GM19351 (cell line): Measurements from ENCODE around the gene RER1.

Experiments
- ATAC-seq: cut with Tn5 transposase; IDR thresholded peaks from one replicate; pipeline ENCODE4 v1.9.1; 2021; ENCODE audit warnings: mild to moderate bottlenecking, moderate library complexity; ENCODE audit not compliant: unreplicated experiment

RER1 gene

DNA sequence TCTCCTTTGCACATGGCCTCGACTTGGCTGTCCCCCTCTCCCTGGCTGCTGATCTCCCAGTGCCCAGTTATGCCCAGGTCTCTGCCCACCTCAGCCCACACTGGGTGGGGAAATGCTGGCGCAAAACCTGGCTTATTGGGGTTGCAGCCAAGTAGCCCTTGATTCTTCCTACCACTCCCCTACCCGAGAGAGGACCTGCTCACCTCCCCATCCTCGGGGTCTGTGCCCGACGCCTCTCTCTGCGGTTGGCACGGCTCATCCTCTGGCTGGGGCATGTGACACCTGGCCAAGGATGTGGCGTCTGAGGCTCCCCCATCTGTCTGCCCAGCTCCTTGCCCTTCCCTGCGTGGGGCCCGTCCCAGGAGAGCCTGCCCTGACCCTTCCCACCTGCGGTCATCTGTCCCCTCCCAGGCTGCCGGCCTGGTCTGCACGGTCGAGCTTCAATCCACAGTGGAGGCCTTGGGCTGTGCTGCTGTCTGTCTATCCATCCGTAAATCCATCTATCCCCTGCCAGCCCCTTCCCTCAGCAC, 27.2 kb downstream of the RER1 start:
- no peak for ATAC-seq

DNA sequence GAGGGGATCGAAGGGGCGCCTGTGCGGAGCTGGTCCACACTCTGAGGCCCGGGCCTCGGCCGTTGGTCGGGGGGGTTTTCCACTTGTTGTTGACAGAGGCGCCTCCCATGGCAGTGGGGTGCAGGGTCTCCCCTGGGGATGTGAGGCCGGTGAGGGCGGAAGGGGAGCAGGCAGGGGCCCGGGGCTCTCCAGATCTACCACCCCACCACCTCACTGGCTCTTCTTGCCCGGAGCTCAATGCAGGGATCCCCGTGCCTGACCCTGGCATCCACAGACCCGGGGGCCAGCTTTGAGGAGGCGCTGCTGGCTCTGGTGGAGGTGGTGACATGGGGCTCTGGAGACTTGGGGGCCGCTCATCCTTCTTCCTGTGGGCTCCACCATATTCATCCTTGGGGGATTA, 27.8 kb downstream of the RER1 start:
- no peak for ATAC-seq

DNA sequence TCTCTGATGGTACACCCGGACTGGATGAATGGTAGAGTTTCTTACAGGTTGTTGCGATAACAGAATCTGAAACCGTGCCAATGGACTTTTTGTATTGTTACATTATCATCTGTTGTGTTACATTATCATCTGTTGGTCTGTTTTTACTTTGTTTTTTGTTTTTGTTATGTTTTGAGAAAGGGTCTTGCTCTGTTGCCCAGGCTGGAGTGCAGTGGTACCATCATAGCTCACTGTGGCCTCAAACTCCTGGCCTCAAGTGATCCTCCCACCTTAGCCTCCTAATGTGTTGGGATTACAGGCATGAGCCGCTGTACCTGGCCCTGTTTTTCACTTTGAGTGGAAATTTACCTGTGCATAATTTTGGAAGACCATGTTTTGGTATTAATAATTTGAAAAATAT, 30.9 kb downstream of the RER1 start:
- no peak for ATAC-seq

DNA sequence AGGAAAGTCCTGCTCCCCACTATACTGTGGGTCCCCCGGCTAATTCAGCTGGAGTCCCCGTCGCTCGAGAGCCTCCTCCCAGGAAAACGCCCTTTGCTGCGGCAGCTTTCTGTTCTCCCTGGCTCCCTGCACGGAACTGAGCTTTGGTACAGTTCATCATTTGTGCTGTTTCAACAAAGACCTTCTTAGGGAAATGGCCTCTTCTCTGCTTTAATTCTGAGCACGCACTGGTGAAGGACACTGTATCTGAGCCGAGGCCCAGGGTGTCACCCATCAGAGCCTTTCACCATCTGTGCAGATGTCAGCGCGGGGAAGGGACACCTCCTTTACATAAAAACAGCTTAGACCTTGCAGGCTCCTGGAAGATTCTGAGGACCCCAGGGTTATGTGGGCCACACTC, 34.3 kb downstream of the RER1 start:
- ATAC-seq: no peak

DNA sequence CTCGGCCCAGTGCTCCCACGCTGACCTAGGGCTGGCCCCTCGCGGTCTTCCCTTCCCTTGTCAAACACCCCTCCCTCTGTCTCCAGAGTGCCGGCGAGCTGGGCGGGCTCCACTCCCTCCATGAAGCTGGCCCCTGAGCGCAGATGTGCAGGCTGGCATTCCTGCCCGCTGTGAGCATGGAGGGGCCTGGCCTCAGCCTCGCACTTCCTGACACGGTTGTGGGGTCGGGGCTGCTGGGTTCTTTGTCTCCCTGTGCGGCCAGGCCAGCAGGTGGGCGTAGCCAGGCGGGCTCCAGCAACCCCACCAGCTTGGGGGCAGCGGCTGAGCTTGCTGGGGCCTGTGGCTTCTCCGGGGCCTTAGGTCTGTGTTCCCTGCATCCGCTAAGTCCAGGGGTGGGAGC, 34.9 kb downstream of the RER1 start:
- no peak for ATAC-seq

DNA sequence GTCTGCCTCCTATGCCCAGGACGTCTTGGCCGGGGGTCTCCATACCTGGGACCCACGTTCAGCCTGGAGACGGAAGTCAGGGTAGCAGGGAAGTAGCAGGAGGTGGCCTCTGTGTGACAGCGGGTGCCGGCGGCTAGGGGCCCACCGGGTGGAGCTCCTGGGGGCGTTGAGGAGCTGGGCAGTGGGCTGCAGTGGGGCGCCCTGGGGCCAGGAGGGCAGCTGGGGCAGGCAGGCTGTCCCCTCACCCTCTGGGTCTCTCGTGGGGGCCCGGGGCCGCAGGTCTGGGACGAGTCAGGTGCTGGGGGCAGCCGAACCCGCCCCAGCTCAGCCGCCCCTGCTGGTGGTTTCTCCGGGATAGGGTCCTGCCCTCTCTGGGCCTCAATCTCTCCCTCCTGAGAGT, 35.4 kb downstream of the RER1 start:
- ATAC-seq: no peak

DNA sequence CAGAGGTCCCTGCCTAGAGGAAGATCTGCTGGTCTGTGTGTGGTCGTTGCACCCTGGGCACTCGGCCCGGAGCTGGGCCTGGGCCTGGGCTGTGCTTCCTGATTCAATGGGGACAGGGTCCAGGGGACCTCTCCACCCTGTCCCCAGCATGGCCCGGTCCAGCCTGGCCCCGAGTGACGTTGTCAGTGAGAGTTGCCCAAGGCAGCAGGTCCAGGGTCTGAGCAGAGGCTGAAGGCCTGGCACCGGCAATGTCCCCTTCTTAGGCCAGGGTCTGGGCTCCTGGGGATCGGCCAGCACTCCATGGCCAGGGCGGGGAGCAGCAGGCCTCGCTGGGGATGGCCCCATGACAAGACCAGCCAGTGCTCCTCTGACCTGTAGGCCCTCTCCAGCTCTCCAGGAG, 36.3 kb downstream of the RER1 start:
- no peak for ATAC-seq

DNA sequence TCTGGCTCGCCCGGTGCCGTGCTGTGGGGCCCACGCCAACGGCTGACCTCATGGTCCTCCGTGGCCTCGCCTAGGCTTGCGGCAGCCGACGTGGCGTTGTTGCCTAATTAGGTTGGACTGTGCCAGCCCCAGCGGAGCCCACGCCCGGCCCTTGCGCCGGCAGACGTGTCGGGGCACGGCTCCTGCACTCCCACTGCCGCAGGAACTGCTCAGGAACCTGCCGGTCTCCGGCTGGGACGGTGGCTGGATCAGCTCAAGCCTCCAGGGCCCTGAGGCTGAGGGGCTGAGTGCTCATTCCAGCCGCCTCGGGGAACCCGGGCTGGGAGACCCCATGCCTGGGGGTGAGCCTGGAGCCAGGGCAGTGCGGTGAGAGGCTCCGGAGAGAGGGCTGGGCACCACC, 36.8 kb downstream of the RER1 start:
- no peak for ATAC-seq

DNA sequence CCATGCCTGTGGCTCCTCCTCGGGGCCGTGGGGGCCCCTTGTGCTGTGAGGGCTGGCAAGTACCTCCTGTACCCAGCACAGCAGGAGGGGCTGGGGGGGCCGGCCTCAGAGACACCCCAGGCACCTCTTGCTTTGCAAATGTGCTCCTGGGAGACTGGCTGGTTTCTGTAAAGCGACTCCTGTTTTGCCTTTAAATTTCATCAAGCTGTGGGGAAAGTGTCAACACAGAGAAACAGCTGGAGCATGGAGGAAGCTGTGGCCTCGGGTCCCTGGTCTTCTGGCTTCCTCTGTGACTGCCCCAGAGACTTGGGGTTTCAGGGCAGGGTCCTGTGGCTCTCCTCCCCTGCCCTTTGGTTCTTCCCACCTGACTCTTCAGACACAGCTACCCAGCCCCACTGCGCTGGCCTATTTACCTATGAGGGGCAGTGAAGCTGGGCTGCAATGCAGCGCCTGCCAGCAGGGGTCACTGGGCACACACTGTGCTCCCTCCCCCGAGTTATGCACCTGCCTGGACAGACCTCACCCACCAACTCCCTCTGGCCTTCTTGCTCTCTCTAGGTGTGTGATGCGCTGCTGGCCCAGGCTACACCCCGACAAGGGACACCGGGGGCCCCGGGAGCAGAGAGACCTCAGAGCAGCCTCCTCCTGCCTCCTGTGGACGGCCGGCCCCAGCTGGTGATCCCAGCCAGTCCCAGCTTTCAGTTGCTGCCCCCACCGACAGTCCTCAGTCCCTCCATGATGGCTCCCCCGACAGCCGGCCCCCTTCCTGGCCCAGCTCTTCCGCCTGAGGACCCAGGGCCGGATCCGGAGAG, 38.3 kb downstream of the RER1 start:
- no peak for ATAC-seq

DNA sequence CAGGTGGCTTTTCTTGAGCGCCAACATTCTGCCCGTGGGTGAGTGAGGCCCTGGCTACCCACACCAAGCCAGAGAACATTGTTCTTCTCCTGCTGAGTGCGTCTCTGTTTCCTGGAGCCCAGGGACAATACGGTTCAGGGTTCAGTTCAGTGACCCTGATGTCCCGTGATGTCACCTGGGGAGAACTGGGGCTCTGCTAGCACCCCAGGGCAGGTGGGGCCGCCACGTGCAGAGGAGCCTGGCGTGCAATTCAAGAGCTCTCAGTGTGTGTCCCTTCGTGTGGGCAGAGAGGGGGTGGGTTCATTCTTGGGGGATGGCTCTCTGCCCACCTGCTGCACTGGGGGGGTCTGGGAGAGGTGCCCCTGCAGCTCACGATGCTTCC, 38.9 kb downstream of the RER1 start:
- no peak for ATAC-seq

DNA sequence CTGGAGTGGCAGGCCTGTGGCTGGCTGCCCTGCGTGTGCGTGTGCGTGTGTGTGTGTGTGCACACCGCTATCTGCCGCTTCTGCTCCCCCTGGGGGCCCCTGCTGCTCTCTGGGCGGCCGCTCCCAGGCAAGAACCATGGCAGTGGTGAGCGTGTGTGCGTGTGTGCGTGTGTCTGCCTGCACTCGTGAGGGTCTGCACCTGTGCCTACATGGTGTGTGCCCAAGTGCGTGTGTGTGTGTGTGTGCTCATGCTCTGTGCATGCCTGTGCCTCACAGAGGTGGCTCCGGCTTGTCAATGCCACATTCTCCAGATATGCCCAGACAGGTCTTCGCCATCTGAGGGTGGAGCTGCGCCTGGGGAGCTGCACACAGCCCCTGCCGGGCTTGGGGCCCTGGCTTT, 39.5 kb downstream of the RER1 start:
- ATAC-seq: no peak

DNA sequence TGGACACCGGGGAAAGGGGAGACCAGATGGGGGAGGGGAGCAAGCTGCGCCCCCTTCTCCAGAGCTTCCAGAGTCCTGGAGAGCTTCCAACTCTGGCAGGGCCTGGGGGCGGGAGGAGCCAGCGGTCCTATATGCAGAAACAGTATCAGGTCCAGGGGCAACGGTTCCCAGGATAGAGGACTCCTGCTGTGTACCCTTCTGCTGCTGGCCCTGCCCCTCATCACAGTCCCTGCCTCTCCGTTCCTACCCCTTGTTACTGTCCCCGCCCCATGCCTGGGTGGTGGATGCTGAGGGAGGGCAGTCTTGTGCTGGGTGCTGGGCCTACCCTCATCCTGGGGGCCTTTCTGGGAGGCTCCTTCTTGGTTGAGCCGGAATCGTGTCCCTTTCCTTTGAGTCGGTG, 39.9 kb downstream of the RER1 start:
- ATAC-seq: no peak

DNA sequence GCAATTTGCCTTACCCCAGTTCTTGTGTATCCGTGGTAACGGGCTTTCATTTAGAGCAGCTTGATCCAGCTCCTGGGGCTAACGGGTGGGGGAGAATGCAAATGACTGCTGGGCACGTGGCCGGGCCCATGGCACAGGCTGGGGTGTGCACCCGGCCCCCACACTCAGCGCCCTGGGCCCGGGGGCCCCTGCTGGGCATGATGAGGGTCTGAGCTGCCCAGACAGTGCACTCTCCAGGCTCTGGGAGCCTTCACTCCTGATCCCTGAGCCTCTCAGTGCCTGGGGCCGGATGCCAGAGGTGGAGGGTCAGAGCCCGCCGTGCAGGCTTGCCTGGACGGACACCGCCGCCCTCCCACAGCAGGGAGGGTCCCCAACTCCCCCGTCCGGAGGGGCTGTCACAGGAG, 40.8 kb downstream of the RER1 start:
- no peak for ATAC-seq

DNA sequence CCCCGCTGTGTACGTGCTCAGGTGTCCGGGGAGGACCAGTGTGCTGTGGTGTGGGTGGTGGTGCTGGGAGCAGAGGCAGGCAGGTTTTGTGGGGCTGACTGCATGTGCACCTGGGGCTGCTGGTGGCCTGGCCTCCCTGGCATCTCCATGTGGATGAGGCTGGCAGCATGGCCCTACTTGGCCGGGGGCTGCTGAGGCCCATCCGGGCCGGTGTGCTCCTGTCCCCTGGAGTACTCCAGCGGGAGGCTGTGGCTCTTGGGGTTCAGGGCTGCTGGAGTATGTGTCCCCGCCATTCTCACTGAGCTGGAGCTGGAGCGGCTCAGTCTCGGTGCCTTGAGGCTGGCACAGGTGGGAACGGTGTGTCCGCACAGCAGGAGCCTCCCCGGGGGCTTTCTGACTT, 41.6 kb downstream of the RER1 start:
- ATAC-seq: no peak

DNA sequence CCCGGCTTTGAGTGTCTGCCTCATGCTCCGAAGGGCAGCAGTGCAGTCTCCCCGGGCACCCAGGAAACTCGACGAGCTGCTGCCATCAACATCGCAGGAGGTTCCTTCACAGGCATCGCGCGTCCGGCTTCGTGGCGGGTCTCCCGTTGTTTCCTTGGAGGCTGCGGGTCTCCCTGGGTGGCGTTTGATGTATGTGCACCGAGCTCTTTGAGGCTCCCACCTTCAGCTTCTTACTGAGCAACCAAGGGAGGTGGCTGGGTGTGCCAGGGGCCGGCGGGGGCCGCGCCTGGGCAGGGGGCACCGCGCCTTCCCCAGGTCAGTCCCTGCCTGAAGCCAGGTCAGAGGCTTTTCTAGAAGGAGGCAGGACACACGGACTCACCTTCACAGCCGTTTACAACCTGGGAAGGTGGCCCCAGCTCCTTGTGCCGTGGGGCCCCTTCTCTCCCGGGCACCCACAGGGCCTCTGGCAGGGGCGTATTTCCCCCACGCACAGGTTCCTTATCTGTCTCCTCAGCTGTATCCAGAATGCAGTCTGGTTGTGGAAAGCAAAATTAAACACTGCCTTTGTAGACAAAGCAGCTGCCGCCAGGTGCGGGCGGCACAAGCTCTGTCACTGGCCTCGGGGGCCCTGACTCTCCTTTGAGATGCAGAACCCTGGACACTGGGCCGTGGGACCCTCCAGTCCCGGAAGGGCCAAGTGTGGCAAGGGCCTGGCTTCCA, 42.5 kb downstream of the RER1 start:
- ATAC-seq: no peak

DNA sequence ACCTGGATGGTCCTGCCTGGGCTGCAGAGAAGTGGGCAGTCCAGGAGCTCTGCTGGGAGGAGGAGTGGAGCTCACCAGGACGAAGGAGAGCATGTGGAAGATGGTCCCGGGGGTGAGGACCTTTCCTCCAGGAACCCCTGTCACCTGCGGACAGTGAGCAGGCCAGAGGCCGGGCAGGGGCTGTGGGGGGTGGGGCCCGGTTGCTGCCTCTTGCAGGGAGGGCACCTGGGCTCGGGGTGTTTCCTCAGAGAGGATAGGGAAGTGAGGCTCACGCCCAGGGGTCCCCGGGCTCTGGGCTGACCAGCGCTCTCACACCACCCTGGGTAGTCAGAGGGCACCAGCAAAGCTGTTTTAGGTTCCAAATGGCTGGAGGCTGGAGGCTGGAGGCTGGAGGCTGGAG, 43.5 kb downstream of the RER1 start:
- ATAC-seq: no peak

DNA sequence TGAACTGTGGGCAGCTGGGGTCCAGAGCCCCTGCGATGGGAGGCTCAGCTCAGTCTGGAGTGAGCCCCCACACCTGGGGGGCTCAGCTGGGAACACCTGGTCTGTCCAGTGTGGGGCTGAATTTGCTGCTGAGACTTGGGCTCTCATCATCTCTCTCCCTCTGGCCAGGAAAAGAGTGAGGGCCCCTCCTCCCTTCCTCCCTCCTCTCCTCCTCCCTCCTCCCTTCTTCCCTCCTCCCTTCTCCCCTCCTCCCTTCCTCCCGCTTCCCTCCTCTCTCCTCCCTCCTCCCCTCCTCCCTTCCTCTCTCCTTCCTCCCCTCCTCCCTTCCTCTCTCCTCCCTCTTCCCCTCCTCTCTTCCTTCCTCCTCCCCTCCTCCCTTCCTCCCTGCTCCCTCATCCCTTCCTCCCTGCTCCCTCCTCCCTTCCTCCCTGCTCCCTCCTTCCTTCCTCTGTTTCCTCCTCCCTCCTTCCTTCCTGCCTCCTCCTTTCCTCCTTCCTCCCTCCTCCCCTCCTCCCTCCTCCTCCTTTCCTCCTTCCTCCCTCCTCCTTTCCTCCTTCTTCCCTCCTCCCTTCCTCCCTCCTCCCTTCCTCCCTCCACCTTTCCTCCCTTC, 44.2 kb downstream of the RER1 start:
- no peak for ATAC-seq

DNA sequence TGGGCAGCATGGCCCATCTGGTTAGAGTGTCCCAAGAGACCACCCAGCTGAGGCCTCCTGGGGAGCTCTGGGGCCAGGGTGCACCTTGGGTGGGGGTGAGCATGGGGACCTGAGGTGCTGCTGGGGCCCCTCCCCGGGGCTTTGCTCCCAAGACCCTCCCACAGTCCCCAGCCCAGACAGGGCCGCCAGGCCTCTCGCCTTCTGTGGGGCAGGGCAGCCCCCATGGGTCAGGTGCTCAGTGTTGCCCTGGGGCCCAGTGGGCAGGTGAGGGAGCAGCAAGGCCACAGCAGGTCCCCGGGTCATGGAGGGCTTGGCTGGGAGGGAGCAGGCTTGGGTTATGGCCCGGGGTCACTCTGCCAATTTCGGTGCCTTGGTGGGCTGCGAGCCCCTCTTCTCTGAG, 45.2 kb downstream of the RER1 start:
- no peak for ATAC-seq

DNA sequence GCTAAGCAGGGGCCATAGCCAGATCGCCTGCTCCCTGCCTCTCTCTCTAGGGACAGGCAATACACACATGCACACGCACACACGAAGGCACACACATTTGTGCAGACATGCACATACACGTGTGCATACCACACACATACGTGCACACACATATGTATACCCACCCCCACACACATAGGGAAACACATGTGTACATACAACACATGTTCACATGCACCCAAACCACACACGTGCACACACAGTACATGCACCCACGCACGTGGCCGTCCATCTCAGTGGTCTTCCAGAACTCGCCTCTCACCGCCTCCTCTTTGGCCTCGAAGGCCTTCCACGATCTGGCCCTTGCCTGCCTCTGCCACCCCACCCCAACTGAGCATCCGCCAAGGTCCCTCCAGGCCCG, 46.0 kb downstream of the RER1 start:
- no peak for ATAC-seq

DNA sequence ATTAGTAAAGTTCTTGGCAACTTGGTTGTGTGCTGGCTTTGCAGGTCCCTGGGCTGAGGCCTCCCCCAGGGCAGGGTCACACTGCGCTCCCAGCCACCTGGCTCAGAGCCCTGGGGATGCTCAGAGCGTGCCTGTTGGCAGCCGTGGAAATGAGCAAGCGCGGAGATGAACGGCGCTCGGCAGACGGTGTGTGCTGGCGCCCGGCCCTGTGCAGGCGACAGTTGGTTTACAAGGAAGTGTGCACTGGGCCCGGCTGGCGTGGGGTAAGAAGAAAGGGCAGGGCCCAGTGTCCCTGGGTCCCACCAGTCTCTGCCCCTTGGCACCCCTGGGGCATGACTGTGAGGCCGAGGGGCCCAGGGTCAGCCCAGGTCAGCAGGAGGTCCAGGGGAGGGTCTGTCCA, 46.4 kb downstream of the RER1 start:
- no peak for ATAC-seq

DNA sequence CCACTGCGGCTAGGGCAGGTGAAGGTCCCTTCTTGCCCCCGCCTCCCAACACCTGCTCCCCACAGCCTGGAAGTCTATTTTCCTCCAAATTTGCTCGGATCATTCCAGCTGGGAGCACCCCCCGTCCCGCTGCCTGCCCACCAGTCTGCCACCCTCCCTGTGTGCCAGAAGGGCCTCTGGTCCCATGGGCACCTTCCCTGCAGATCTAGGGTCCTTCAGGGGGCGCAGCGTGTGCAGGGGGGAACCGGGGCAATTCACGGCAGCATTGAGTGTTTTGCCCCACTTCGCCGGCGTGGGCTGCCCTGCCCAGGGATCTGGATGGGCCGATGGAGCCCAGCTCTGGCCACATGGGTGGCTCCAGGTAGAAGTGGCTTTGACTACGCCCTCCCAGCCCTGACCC, 47.0 kb downstream of the RER1 start:
- ATAC-seq: no peak

DNA sequence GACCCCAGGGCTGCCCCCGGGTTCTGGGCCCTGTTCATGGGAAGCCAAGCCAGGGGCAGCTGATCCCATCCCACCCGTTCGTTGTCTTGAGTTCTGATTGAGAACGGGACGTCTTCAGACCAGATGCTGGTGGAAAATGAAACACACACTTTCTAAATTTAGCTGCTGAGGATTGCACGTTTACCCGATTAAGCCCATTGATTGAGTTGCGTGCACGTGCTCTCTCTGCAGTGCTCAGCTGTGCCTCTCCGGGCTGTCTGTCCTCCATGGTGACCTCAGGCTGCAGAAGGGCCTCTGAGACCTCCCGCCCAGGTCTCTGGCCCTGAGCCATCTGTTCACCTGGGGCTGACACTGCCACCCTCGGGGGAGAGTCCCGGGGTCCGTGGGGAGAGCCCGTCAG, 47.7 kb downstream of the RER1 start:
- ATAC-seq: no peak
